GM19395 (cell line): Measurements from ENCODE around the gene CYP27A1.

ENCODE experiments used
- ATAC-seq: cut with Tn5 transposase; IDR thresholded peaks from one replicate; pipeline ENCODE4 v1.9.1; 2021; ENCODE audit warnings: mild to moderate bottlenecking, moderate library complexity; ENCODE audit not compliant: unreplicated experiment

CYP27A1 gene

DNA sequence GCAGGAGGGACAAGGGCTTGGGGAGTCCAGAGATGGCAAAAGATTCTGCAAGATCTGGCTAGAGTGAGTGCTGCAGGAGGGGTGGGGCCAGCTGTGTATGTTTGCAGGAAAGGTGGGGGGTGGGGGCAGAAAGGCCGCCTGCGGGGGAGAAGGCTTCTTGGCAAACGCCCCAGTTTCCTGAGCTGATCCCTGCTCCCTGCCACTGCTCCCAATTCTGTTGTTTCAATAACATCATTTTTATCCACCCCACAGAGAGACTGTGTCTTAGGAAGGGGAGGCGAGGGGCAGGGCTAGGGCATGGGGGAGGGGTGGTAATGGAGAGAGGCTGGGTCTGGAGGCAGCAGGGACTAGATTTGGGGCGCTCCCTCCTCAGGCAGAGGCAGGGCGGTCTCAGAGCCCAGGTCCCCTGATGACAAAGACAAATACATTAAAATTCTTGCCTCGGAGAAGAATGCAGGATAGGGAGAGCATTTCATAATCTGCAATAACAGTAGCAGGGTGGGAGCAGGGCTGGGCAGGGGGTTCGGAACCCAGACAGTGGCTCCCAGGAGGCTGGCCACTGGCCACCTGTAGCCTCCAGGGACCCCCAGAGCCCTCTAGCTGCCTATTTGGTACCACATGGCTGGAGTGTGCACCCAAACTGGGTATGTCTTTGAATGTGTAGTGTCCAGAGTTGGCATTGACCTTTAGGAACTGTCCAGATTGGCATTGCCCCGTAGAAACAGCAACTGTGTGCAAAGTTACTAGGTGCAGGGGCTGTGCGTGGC is 75.6 kb downstream of the CYP27A1 start:
- ATAC-seq = no peak

DNA sequence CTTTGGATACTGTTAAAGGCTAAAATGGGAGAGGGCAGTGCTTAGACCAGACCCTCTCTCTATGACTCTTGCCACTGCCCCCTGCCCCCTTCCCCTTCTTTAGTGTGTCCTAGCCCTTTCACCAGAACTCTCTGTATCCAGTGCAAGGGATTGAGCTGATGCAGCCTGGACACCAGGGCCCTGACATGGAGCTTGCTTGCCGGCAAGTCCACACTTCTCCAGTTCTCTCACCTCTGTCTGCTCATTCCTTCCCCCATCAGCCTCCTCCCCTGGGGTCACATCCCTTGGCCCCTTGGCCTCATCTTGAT is 76.1 kb downstream of the CYP27A1 start:
- no peak for ATAC-seq

DNA sequence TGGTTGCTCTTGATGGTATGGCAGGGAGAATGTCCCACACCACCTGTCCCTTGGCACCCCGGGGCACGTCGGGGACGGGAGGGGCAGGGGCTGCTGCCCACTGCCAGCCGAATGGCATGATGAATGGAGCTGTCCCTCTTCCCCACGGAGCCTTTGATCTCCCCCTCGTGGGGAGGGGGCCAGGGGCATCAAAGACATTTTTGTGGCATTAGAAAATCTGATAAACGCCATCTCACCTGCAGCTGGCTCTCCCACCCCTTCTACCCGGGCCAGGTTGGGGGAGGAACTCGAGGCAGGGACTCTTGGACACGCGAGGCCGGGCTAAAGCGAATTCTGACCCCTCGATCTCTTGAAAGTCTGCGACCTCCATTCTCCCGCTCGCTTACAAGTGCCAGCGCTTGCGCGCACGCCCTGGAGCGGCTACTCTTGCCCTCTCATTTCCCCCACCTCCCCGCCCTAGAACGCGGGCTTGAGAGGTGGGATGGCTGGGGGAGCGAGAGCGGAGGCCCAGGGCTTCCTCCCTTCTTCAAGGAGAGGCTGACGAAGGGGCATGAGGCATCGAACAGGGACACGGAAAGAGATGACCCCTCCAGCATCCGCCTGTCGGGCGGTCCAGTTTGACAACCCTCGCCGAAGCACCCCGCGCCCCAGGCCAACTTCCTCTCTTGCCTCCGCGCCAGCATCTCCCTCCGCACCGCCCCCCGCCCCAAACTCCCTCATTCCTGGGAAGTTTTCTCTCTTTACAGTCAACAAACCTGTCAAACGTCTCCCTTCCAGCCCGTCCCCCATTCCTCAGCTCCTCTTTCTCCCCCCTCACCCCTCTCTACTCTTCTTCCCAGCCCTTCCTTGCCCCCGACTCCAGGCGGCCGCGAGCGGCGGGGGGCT is 77.0 kb downstream of the CYP27A1 start:
- no peak for ATAC-seq

DNA sequence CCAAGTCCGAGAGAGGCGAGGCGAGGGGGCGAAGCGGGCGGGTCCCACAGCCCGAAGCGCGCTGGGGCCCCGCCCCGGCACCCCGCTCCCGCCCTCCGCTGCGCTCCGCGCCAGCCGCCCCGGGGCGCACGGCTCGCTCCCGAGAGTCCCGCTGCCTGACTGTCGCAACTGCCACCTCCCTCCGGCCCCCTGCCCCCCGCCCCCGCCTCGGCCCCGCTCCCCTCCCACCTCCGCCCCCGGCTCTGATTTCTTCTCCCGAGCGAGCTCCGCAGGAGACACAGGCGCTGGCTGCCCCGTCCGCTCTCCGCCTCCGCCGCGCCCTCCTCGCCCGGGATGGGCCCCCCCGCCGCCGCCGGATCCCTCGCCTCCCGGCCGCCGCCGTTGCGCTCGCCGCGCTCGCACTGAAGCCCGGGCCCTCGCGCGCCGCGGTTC is 77.6 kb downstream of the CYP27A1 start, which contains the start of gene WNT6:
Gene WNT6 (plus strand): TSS at position 250 of the 432 bp plus-strand sequence. CDS start 233 bp downstream, outside the sequence.
- ATAC-seq = no peak

DNA sequence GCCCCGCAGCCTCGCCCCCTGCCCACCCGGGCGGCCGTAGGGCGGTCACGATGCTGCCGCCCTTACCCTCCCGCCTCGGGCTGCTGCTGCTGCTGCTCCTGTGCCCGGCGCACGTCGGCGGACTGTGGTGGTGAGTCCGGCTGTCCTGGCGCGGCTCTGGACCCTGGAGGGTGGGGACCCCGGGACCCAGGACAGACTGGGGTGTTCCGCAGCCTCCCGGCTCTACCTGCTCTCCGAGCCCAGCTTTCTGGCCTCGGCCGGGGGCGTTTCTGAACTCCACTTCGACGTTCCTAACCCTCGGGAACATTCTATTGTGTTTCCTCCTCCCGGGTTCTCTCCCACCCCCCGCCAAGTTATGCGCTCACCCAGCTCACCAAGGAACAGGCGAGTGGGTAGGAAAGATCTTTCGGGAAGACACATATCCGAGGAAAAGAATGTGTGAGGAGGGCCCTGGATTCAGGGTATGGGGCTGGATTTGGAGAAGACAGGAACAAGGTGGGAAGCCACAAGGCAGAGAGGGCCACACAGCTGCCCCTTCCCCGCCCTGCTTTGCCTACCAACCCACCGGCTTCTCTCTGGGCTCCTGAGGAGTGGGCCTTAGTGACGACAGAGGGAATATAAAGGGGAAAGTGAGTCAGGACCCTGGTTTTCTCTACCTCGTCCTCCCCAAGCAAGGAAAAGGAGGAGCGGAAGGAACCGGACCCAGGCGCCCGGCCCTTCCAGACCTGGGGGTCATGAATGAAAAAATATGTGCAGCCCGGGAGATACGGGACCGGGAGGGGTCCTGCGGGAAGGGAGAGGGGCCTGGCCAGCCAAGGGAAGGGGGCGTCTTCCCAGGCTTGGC is 78.3 kb downstream of the CYP27A1 start:
- no peak for ATAC-seq

DNA sequence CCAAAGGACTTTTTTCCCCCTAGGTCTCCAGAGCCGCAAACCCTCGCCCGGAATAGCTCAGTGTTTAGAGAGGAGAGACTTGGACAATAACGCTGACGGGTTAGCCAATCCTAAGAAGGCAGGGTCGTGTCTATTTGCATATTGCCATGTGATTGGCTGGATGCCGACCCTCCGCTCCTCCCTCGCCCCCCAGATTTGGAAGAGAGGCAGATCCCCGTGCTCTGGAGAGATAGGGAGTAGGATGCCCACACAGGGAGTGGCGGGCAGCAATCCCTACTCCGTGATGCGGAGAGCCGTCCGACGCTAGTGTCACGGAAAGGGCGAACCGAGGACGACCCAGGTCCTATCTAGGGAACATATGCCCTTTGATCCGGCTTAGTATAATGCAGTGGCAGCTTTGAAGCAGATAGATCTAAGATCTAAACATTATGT is 79.0 kb downstream of the CYP27A1 start:
- ATAC-seq = no peak

DNA sequence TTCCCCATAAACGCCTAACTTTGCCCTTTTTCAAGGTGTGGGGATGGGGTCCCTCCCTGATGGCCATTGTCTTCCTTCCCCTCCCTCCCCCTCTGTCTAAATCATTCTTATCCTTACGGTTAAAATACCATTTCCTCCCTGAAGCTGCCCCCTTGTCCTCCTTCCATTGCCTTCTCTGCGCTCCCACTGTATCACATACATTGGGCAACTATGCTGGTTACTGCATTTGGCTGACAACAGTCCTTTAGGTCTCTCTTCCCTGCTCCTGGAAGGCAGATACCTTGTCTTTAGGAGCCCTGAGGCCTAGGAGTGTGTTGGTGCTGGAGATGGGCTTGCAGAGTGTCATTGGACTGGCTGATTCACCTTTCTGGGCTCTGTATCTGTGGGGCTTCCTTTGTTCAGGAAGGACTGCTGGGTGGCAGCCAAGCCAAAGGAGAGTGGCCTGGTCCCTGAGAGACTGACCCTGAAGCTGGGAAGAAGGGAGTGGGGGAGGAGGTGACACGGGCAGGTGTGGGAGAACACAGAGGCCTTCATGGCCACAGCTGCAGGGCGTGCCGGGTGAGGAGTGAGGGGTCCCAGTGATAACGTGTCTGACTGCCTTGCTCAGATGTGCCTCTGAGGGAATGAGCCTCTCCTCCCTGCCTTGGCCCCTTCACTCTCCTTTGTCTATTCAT is 79.8 kb downstream of the CYP27A1 start:
- ATAC-seq = no peak

DNA sequence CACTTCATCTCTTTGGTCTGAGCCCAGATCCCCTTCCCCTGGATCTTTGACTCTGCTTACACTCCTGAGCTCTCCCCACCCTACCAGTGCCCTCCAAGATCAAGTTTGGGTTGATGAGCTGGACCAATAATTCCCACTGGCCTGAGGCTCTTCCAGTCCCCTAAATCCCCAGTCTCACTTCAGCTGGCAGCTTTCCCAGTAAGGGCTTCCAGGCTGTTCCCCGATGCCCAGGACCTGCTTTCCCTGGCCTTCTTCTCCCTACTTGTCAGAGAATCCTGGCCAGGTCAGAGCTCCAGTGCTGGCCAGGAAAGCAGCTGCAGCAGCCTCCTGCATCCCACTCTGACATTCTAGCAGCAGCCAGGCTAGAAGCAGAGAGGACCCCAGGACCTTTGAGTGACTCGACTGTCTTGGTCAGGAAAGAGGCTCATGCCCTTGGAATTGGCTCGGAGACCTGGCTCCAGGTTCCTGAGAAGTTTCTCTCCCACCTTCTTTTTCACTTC is 81.1 kb downstream of the CYP27A1 start:
- ATAC-seq = no peak
